Endothelial cell of umbilical vein (primary cell): ENCODE data around the gene CERK. TPM values are rescaled to one million over a fixed set of nuclear protein-coding genes. Genes with fewer than 3 reads are reported as not detected.

ENCODE experiments used
- BruUV-seq: library from RNA; stranded (reverse); fragments of 400-500 nt; replicated peaks from 2 replicates; lab custom pipeline; 2021; lab: Mats Ljungman, UMichigan
- CTCF ChIA-PET: fragments of 300-600, 350-600 bp; sonication (Branson Sonifier 250); formaldehyde crosslinking; loops from one replicate; lab custom pipeline; 2021; ENCODE audit warnings: antibody characterized with exemption, inconsistent platforms; lab: Charles Lee
- POLR2A ChIA-PET: fragments of 300-600, 350-600 bp; sonication (Branson Sonifier 250); formaldehyde crosslinking; loops from one replicate; lab custom pipeline; 2021; ENCODE audit warnings: antibody characterized with exemption, inconsistent platforms; lab: Charles Lee
- DNase-seq: peaks from one replicate; pipeline ENCODE4 v3.0.0-alpha.2; 2011; ENCODE audit warnings: low read depth, low spot score
- FAIRE-seq: peaks from 2 replicates; lab custom pipeline; 2011; peaks lifted over from hg19 to GRCh38; lab: Jason Lieb, UNC
- H2AFZ ChIP-seq: 2 replicates; pipeline ENCODE4 v1.6.0; 2012; ENCODE audit warnings: low read depth, low read length, control low read depth, inconsistent platforms
- H3K27ac ChIP-seq: 2 replicates; pipeline ENCODE4 v1.5.1; 2011; ENCODE audit warnings: low read depth, mild to moderate bottlenecking, control low read depth, low read length, moderate library complexity; ENCODE audit not compliant: insufficient read depth
- H3K27me3 ChIP-seq, 2 experiments: 2 replicates each; pipeline versions ENCODE4 v1.6.0 to v1.6.1; 2011; ENCODE audit warnings: low read length in 2 of 2, mixed read lengths in 1 of 2; ENCODE audit not compliant: control insufficient read depth in 2 of 2, insufficient read depth in 2 of 2
- H3K36me3 ChIP-seq, 2 experiments: 2 replicates in 1 of 2; 3 replicates in 1 of 2; pipeline ENCODE4 v1.5.1; 2011; ENCODE audit warnings: low read length in 2 of 2, mild to moderate bottlenecking in 1 of 2, moderate library complexity in 1 of 2; ENCODE audit not compliant: control insufficient read depth in 2 of 2, insufficient read depth in 2 of 2; ENCODE audit errors: extremely low read depth in 1 of 2
- H3K4me1 ChIP-seq: 3 replicates; pipeline ENCODE4 v1.5.1; 2011; ENCODE audit warnings: mild to moderate bottlenecking, low read length; ENCODE audit not compliant: control insufficient read depth, insufficient read depth; ENCODE audit errors: extremely low read depth
- H3K4me2 ChIP-seq: 2 replicates; pipeline ENCODE4 v1.6.1; 2011; ENCODE audit warnings: low read length, control low read depth, mixed read lengths; ENCODE audit not compliant: insufficient read depth
- H3K4me3 ChIP-seq, 3 experiments: fragments of 200-600 bp in 1 of 3; sonication (generic), shearing (Covaris generic) in 1 of 3; replicated peaks in 1 of 3; 2 replicates each; pipeline ENCODE4 v1.5.1; 2011 to 2016; ENCODE audit warnings: control low read depth in 3 of 3, low read length in 3 of 3, mild to moderate bottlenecking in 2 of 3, inconsistent platforms in 1 of 3, low read depth in 1 of 3, moderate library complexity in 1 of 3; ENCODE audit not compliant: insufficient read depth in 1 of 3
- H3K79me2 ChIP-seq: 2 replicates; pipeline ENCODE4 v1.6.0; 2012; ENCODE audit warnings: low read length, inconsistent platforms; ENCODE audit not compliant: control insufficient read depth, insufficient read depth
- H3K9ac ChIP-seq: replicated peaks from 2 replicates; pipeline ENCODE3; 2011; ENCODE audit warnings: low read length, control low read depth; ENCODE audit not compliant: insufficient read depth; ENCODE audit errors: extremely low read depth
- H3K9me1 ChIP-seq: replicated peaks from 3 replicates; pipeline ENCODE4 v1.6.0; 2011; ENCODE audit warnings: mild to moderate bottlenecking, low read length; ENCODE audit not compliant: control insufficient read depth, insufficient read depth; ENCODE audit errors: extremely low read depth
- H3K9me3 ChIP-seq: replicated peaks from 2 replicates; pipeline ENCODE4 v1.5.1; 2012; ENCODE audit warnings: low read length, inconsistent platforms; ENCODE audit not compliant: control insufficient read depth, insufficient read depth
- H4K20me1 ChIP-seq: replicated peaks from 2 replicates; pipeline ENCODE3; 2011; ENCODE audit warnings: mild to moderate bottlenecking, low read length; ENCODE audit not compliant: control insufficient read depth, insufficient read depth; ENCODE audit errors: extremely low read depth
- CTCF ChIP-seq, 2 donors: IDR thresholded peaks; 1 replicate in 1 of 2; 2 replicates in 1 of 2; pipeline ENCODE4 v1.5.1; 2011; ENCODE audit warnings: low read length in 2 of 2, mild to moderate bottlenecking in 2 of 2, moderate library complexity in 2 of 2, control low read depth in 1 of 2, inconsistent platforms in 1 of 2, low read depth in 1 of 2; ENCODE audit not compliant: insufficient read depth in 1 of 2; ENCODE audit errors: extremely low read depth in 1 of 2
- EZH2 ChIP-seq: IDR thresholded peaks from 2 replicates; pipeline ENCODE4 v1.6.1; 2012; ENCODE audit warnings: borderline replicate concordance, low read depth, mild to moderate bottlenecking, moderate library complexity, low read length, inconsistent platforms; ENCODE audit not compliant: severe bottlenecking
- FOS ChIP-seq: IDR thresholded peaks from 2 replicates; pipeline ENCODE4 v1.6.1; 2011; ENCODE audit warnings: mild to moderate bottlenecking, low read length, moderate library complexity, borderline replicate concordance; ENCODE audit not compliant: insufficient read depth
- GATA2 ChIP-seq: IDR thresholded peaks from 2 replicates; pipeline ENCODE4 v1.7.0; 2011; ENCODE audit warnings: low read depth, mild to moderate bottlenecking, moderate library complexity, mixed read lengths, low read length; ENCODE audit not compliant: insufficient read length, insufficient read depth
- JUN ChIP-seq: IDR thresholded peaks from 2 replicates; pipeline ENCODE4 v1.6.1; 2011; ENCODE audit warnings: borderline replicate concordance, low read depth; ENCODE audit not compliant: insufficient read length, insufficient read depth
- MAX ChIP-seq: IDR thresholded peaks from 2 replicates; pipeline ENCODE4 v1.6.1; 2011; ENCODE audit not compliant: insufficient read depth, insufficient read length
- MYC ChIP-seq: IDR thresholded peaks from one replicate; pipeline ENCODE4 v1.6.1; 2011; ENCODE audit warnings: mild to moderate bottlenecking, low read depth, low read length
- POLR2A ChIP-seq: IDR thresholded peaks from 2 replicates; pipeline ENCODE4 v1.6.1; 2012; ENCODE audit warnings: low read depth, mild to moderate bottlenecking, control low read depth, low read length
- POLR2AphosphoS5 ChIP-seq: IDR thresholded peaks from 2 replicates; pipeline ENCODE4 v1.6.1; 2012; ENCODE audit warnings: low read depth, mild to moderate bottlenecking, control low read depth, low read length, moderate library complexity; ENCODE audit not compliant: insufficient read depth
- dilution Hi-C: fragments of 300-500 bp; cut with MboI; formaldehyde crosslinking; loops from one replicate; pipeline ENCODE4 v1.15.0; 2019; ENCODE audit warnings: low sequenced_read_pairs; ENCODE audit not compliant: extremely low pct_ligation_motif_present
- intact Hi-C: fragments of 100-400 bp; cut with micrococcal nuclease; formaldehyde crosslinking; loops from one replicate; pipeline ENCODE4 v1.10.0; 2022
- polyA plus RNA-seq, 4 experiments: library from polyadenylated mRNA; depleted of rRNA in 3 of 4; stranded (reverse) in 3 of 4; unstranded in 1 of 4; fragments of >200 nt; gene quantifications; 2 replicates each; pipeline versions ENCODE4 v1.2.1 to v1.2.3, GENCODE V29; 2011 to 2012; ENCODE audit warnings: missing spikeins in 1 of 4
- total RNA-seq: library from RNA; stranded (reverse); gene quantifications from 2 replicates; pipeline ENCODE4 v1.2.3, GENCODE V29; 2021

The CERK gene
- total and polyA plus RNA-seq, 2 donors (not counting 3 experiments of a cell fraction or from before 2014, with no cell fraction given), result 61.1 to 88.0 TPM

GRCh38 chr22:46696614-46697013 lies 41.4 kb downstream of the CERK start:
- POLR2A ChIA-PET, result no interaction called here
- no peak for DNase-seq
- Histone ChIP-seq H3K4me1 (no peaks in the 10 kb centered on the region), H2AFZ (no peak overlapping the region), H4K20me1 (no peaks in the 10 kb centered on the region), H3K9me3 (no peaks in the 10 kb centered on the region), H3K9ac (no peak overlapping the region), H3K79me2 (no peaks in the 10 kb centered on the region), H3K27me3 (no peaks in the 10 kb centered on the region), H3K4me2 (no peak overlapping the region), H3K36me3 (peaks cover 50 to 69% of the 10 kb centered on the region in 2 experiments), H3K4me3 (no peak overlapping the region), H3K9me1 (no peaks in the 10 kb centered on the region), H3K27ac (no peak overlapping the region)
- dilution Hi-C loops, result no loop called here
- CTCF ChIA-PET, result no interaction called here
- no peak for FAIRE-seq
- no peak for TF ChIP-seq GATA2
- TF ChIP-seq POLR2A, result no peak
- TF ChIP-seq EZH2, result no peak
- TF ChIP-seq CTCF (IDR thresholded peaks at IDR 0.05; ENCODE audit: extremely low read depth in 1 of 2, insufficient read depth in 1 of 2, low read depth in 1 of 2, low read length in 2 of 2), result no peak
- no peak for TF ChIP-seq FOS
- no peak for TF ChIP-seq MYC
- no peak for TF ChIP-seq MAX
- no peak for TF ChIP-seq POLR2AphosphoS5
- TF ChIP-seq JUN, result no peak
- intact Hi-C loops, result no loop called here
- no TSS peak for BruUV-seq
